GM12878 (cell line): ENCODE data around the gene CUL9. TPM values are rescaled to one million over a fixed set of nuclear protein-coding genes. Genes with fewer than 3 reads are reported as not detected.

ENCODE experiments used
- ATAC-seq: fragments of 200-7000 bp; cut with Tn5 transposase; 3 replicates; pipeline ENCODE4 v1.9.1; 2020; ENCODE audit warnings: mild to moderate bottlenecking, moderate library complexity
- BruUV-seq: library from RNA; stranded (reverse); fragments of 400-500 nt; replicated peaks from 2 replicates; lab custom pipeline; 2021; lab: Mats Ljungman, UMichigan
- CTCF ChIA-PET: fragments of 300-600 bp; sonication (Branson Sonifier 250); formaldehyde crosslinking; extraction: SDS; loops from one replicate; lab custom pipeline; 2021; ENCODE audit warnings: inconsistent platforms; lab: Yijun Ruan, JAX
- POLR2A ChIA-PET: fragments of 350-600 bp; formaldehyde crosslinking; extraction: SDS; loops from one replicate; lab custom pipeline; 2021; ENCODE audit warnings: inconsistent platforms; lab: Charles Lee
- RAD21 ChIA-PET: fragments of 300-600 bp; sonication (Branson Sonifier 250); formaldehyde crosslinking; loops from one replicate; lab custom pipeline; 2023; ENCODE audit warnings: antibody characterized with exemption; ENCODE audit not compliant: unreplicated experiment; lab: Charles Lee
- SMC1A ChIA-PET: fragments of 300-600 bp; sonication (Branson Sonifier 250); formaldehyde crosslinking; loops from one replicate; lab custom pipeline; 2023; ENCODE audit not compliant: unreplicated experiment, uncharacterized antibody; lab: Charles Lee
- DNase-seq: peaks from one replicate; pipeline ENCODE4 v3.0.0-alpha.2; 2011; ENCODE audit warnings: low read depth, low spot score
- FAIRE-seq: peaks from 3 replicates; lab custom pipeline; 2011; peaks lifted over from hg19 to GRCh38; lab: Jason Lieb, UNC
- H2AFZ ChIP-seq: 2 replicates; pipeline ENCODE4 v1.6.0; 2011; ENCODE audit warnings: low read depth, low read length, control low read depth; ENCODE audit not compliant: control insufficient read depth
- H3K27ac ChIP-seq: 2 replicates; pipeline ENCODE4 v1.5.1; 2011; ENCODE audit warnings: control low read depth; ENCODE audit not compliant: control insufficient read depth, insufficient read depth
- H3K27me3 ChIP-seq, 2 experiments: replicated peaks in 1 of 2; 2 replicates each; pipeline versions ENCODE4 v1.6.0 to v1.6.1; 2011; ENCODE audit warnings: low read length in 1 of 2; ENCODE audit not compliant: control insufficient read depth in 2 of 2, insufficient read depth in 2 of 2
- H3K36me3 ChIP-seq, 2 experiments: 2 replicates each; pipeline ENCODE4 v1.5.1; 2011; ENCODE audit warnings: low read length in 1 of 2; ENCODE audit not compliant: control insufficient read depth in 2 of 2, insufficient read depth in 2 of 2
- H3K4me1 ChIP-seq: 2 replicates; pipeline ENCODE4 v1.6.1; 2011; ENCODE audit warnings: mild to moderate bottlenecking, low read length, moderate library complexity, mixed read lengths; ENCODE audit not compliant: control insufficient read depth, insufficient read depth
- H3K4me2 ChIP-seq: 2 replicates; pipeline ENCODE4 v1.6.0; 2011; ENCODE audit warnings: control low read depth; ENCODE audit not compliant: control insufficient read depth, insufficient read depth
- H3K4me3 ChIP-seq: fragments of 200-600 bp; sonication (generic); 2 replicates; pipeline ENCODE4 v1.5.1; 2016
- H3K79me2 ChIP-seq: 2 replicates; pipeline ENCODE4 v1.6.0; 2011; ENCODE audit warnings: low read length; ENCODE audit not compliant: control insufficient read depth, insufficient read depth
- H3K9ac ChIP-seq: 2 replicates; pipeline ENCODE4 v1.8.0; 2011; ENCODE audit warnings: low read length, control low read depth, mixed read lengths; ENCODE audit not compliant: control insufficient read depth, insufficient read depth
- H3K9me3 ChIP-seq: replicated peaks from 3 replicates; pipeline ENCODE4 v1.5.1; 2011; ENCODE audit warnings: mild to moderate bottlenecking, low read length; ENCODE audit not compliant: control insufficient read depth, insufficient read depth
- H4K20me1 ChIP-seq: 2 replicates; pipeline ENCODE4 v1.6.0; 2011; ENCODE audit not compliant: control insufficient read depth, insufficient read depth
- EGR1 ChIP-seq, 2 experiments: IDR thresholded peaks; 1 replicate in 1 of 2; 2 replicates in 1 of 2; pipeline ENCODE4 v1.6.1; 2011 to 2012; ENCODE audit warnings: low read depth in 2 of 2, low read length in 2 of 2, borderline replicate concordance in 1 of 2, mild to moderate bottlenecking in 1 of 2, moderate library complexity in 1 of 2
- HDAC2 ChIP-seq: fragments of 200-600 bp; sonication (generic); IDR thresholded peaks from 2 replicates; pipeline ENCODE4 v1.6.1; 2017
- LARP7 ChIP-seq: fragments of 450-650 bp; IDR thresholded peaks from 2 replicates; pipeline ENCODE4 v1.6.1; 2017; ENCODE audit warnings: mild to moderate bottlenecking
- MLLT1 ChIP-seq: fragments of 450-650 bp; IDR thresholded peaks from 2 replicates; pipeline ENCODE4 v1.6.1; 2016; ENCODE audit warnings: mild to moderate bottlenecking
- MTA3 ChIP-seq: IDR thresholded peaks from 2 replicates; pipeline ENCODE4 v1.6.1; 2012; ENCODE audit warnings: low read length, inconsistent platforms, borderline replicate concordance
- RFX5 ChIP-seq: IDR thresholded peaks from 2 replicates; pipeline ENCODE4 v1.6.1; 2011; ENCODE audit warnings: low read depth, low read length, improper control_type of control experiment
- SMAD1 ChIP-seq: fragments of 450-650 bp; IDR thresholded peaks from 2 replicates; pipeline ENCODE4 v1.6.1; 2018; ENCODE audit warnings: mild to moderate bottlenecking, low read depth; ENCODE audit not compliant: partially characterized antibody
- SPI1 ChIP-seq: IDR thresholded peaks from 2 replicates; pipeline ENCODE4 v1.6.1; 2011; ENCODE audit warnings: low read depth, mild to moderate bottlenecking, low read length, moderate library complexity, borderline replicate concordance; ENCODE audit not compliant: insufficient read depth
- STAT3 ChIP-seq: IDR thresholded peaks from 2 replicates; pipeline ENCODE4 v1.6.1; 2011; ENCODE audit warnings: low read depth, low read length, improper control_type of control experiment
- SUZ12 ChIP-seq: fragments of 200-600 bp; sonication (generic); IDR thresholded peaks from one replicate; pipeline ENCODE4 v1.6.1; 2018; ENCODE audit warnings: antibody characterized with exemption, mild to moderate bottlenecking; ENCODE audit not compliant: unreplicated experiment
- TCF7 ChIP-seq: IDR thresholded peaks from 2 replicates; pipeline ENCODE4 v1.6.1; 2014; ENCODE audit warnings: antibody characterized with exemption, borderline replicate concordance
- WRNIP1 ChIP-seq: IDR thresholded peaks from 2 replicates; pipeline ENCODE4 v1.6.1; 2011; ENCODE audit warnings: low read depth, low read length, improper control_type of control experiment, borderline replicate concordance
- YY1 ChIP-seq: IDR thresholded peaks from 2 replicates; pipeline ENCODE4 v1.6.1; 2011; ENCODE audit warnings: low read depth, mild to moderate bottlenecking, low read length
- ZZZ3 ChIP-seq: IDR thresholded peaks from 2 replicates; pipeline ENCODE4 v1.6.1; 2011; ENCODE audit warnings: low read depth; ENCODE audit not compliant: control insufficient read depth, insufficient read length
- WGBS: methylation state at CpG from one replicate; pipeline ENCODE4 v1.1.6; 2016; ENCODE audit warnings: low lambda C conversion rate; ENCODE audit not compliant: insufficient replicate concordance, insufficient coverage; ENCODE audit errors: missing lambda C conversion rate; 5-methylcytosine and 5-hydroxymethylcytosine counted together
- in situ Hi-C: fragments of 300-500 bp; cut with MboI; formaldehyde crosslinking; loops from 9 replicates; pipeline ENCODE4 v1.14.3; 2018; ENCODE audit warnings: mixed read lengths
- intact Hi-C: fragments of 100-400 bp; cut with micrococcal nuclease; formaldehyde crosslinking; loops from one replicate; pipeline ENCODE4 v1.14.2; 2022; ENCODE audit not compliant: unreplicated experiment
- polyA plus RNA-seq, 11 experiments: library from polyadenylated mRNA; depleted of rRNA in 4 of 11; unstranded in 6 of 11; stranded (reverse) in 5 of 11; fragments of >200 nt; fragmentation: Nextera tagmentation in 4 of 11; fragmentation: Illumina TruSeq in 1 of 11; extraction: Ambion mirVana in 4 of 11; extraction: Trizol in 1 of 11; gene quantifications; 1 replicate in 1 of 11; 2 replicates in 10 of 11; pipeline versions ENCODE4 v1.2.1 to v1.2.3, GENCODE V29; 2011 to 2016; ENCODE audit warnings: inconsistent platforms in 2 of 11, missing spikeins in 2 of 11, low read depth in 1 of 11
- total RNA-seq, 4 experiments: library from RNA; depleted of rRNA in 3 of 4; stranded (reverse); fragments of >200 nt in 3 of 4; fragmentation: Illumina TruSeq in 1 of 4; extraction: Trizol in 1 of 4; gene quantifications; 2 replicates each; pipeline versions ENCODE4 v1.2.1 to v1.2.3, GENCODE V29; 2013 to 2021
- TF ChIP-seq, protein P1 (sequence below), 3 experiments: IDR thresholded peaks in 2 of 3; conservative IDR thresholded peaks in 1 of 3; 2 replicates each; pipeline ENCODE4 v1.5.1; 2011; ENCODE audit warnings: low read depth in 3 of 3, low read length in 3 of 3, mild to moderate bottlenecking in 3 of 3, control low read depth in 2 of 3, moderate library complexity in 2 of 3, inconsistent platforms in 1 of 3, mixed read lengths in 1 of 3; ENCODE audit not compliant: control insufficient read depth in 2 of 3, insufficient read depth in 1 of 3; ENCODE audit errors: extremely low read depth in 1 of 3

The CUL9 gene
- total and polyA plus RNA-seq, 10 of the 15 experiments (the other 5 are each of a cell fraction or from before 2014, with no cell fraction given) = 1.2 to 48.3 (median 17.2) TPM

- ATAC-seq = no peak
- RAD21 ChIA-PET = interaction anchor here (0.6 to 1.5 kb wide), 2 partner anchors 41 to 186 kb away, joined by 3 read pairs; partner anchors contain the start of gene ZNF318
- POLR2A ChIA-PET = interaction anchor here (1.5 to 2.2 kb wide), 5 partner anchors 8 to 41 kb away, joined by 3 to 11 read pairs (median 6); no protein-coding TSS in a partner anchor
- DNase-seq = no peak
- H3K9ac ChIP-seq = peak overlapping the region; percentile 30; the same call in 1 of the 2 replicates
- H3K9me3 ChIP-seq = no peaks in the 10 kb centered on the region; the same call in 2 of the 3 replicates
- no peak overlapping the region for H2AFZ ChIP-seq
- H3K4me2 ChIP-seq = peak overlapping the region; percentile 78
- CTCF ChIA-PET = interaction anchor here (1.3 kb wide), 1 partner anchor 40 kb away, joined by 5 read pairs; no protein-coding TSS in a partner anchor
- peaks cover 9 to 17% of the 10 kb centered on the region in 2 experiments; a peak in 3 of 4 replicates for H3K36me3 ChIP-seq
- peak overlapping the region; percentile 69; the same call in 1 of the 2 replicates for H3K4me3 ChIP-seq
- SMC1A ChIA-PET = interaction anchor here (1.2 to 1.7 kb wide), 2 partner anchors 10 to 322 kb away, joined by 3 to 6 read pairs; no protein-coding TSS in a partner anchor
- H4K20me1 ChIP-seq = no peaks in the 10 kb centered on the region
- peaks cover 13% of the 10 kb centered on the region for H3K4me1 ChIP-seq
- intact Hi-C loops = no loop called here
- H3K27ac ChIP-seq = no peak overlapping the region
- H3K79me2 ChIP-seq = peaks cover 11% of the 10 kb centered on the region
- no peaks in the 10 kb centered on the region for H3K27me3 ChIP-seq
- FAIRE-seq = peak; percentile 13
- in situ Hi-C loops = no loop called here
- WGBS = 94% methylated on average over 4 of the region's 4 CpGs
- no TSS peak for BruUV-seq
- TF ChIP-seq EGR1 (IDR thresholded peaks at IDR 0.05; ENCODE audit: borderline replicate concordance in 1 of 2, low read depth in 2 of 2, low read length in 2 of 2) (no peak), SUZ12 (no peak), HDAC2 (no peak), SPI1 (no peak), MLLT1 (no peak), RFX5 (no peak), WRNIP1 (no peak), ZZZ3 (no peak), STAT3 (no peak), SMAD1 (no peak), YY1 (no peak), TCF7 (no peak), MTA3 (no peak), LARP7 (no peak)
- TF ChIP-seq, protein P1, sequence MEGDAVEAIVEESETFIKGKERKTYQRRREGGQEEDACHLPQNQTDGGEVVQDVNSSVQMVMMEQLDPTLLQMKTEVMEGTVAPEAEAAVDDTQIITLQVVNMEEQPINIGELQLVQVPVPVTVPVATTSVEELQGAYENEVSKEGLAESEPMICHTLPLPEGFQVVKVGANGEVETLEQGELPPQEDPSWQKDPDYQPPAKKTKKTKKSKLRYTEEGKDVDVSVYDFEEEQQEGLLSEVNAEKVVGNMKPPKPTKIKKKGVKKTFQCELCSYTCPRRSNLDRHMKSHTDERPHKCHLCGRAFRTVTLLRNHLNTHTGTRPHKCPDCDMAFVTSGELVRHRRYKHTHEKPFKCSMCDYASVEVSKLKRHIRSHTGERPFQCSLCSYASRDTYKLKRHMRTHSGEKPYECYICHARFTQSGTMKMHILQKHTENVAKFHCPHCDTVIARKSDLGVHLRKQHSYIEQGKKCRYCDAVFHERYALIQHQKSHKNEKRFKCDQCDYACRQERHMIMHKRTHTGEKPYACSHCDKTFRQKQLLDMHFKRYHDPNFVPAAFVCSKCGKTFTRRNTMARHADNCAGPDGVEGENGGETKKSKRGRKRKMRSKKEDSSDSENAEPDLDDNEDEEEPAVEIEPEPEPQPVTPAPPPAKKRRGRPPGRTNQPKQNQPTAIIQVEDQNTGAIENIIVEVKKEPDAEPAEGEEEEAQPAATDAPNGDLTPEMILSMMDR (IDR thresholded peaks at IDR 0.05 in 2 of 3, conservative IDR thresholded peaks at IDR 0.05 in 1 of 3; ENCODE audit: control insufficient read depth in 2 of 3, extremely low read depth in 1 of 3, insufficient read depth in 1 of 3, low read depth in 3 of 3, low read length in 3 of 3) = no peak
Observed at GRCh38 chr6:43183441-43183840, 1.4 kb downstream of the CUL9 start.
